Smooth muscle cell of the pulmonary artery (primary cell): ENCODE results near the gene HESX1. TPM values are rescaled to one million over a fixed set of nuclear protein-coding genes. Genes with fewer than 3 reads are reported as not detected.

Experiments
- total RNA-seq: library from RNA; depleted of rRNA; stranded (reverse); fragments of >200 nt; gene quantifications from 2 replicates; pipeline ENCODE4 v1.2.3, GENCODE V29; 2014

The HESX1 gene
- total RNA-seq: 0.17 TPM in 1 of 2 replicates, not detected in the other

GRCh38 chr3:57199895-57200297 is at the start of gene HESX1:
Gene HESX1, minus strand, starts transcription at chr3:57199978. Its CDS starts 60 bp downstream, at chr3:57199918.

GRCh38 chr3:57227204-57227929 is 27.6 kb upstream of the HESX1 start, which contains the start of gene APPL1:
Gene APPL1, plus strand, starts transcription at chr3:57227729. Its CDS starts 155 bp downstream, at chr3:57227884.

GRCh38 chr3:57164657-57165573 is 34.9 kb downstream of the HESX1 start, which contains the start of gene IL17RD:
Gene IL17RD, minus strand, starts transcription at chr3:57165353. Its CDS starts 67 bp downstream, at chr3:57165286.

Other genes starting within 250 kb of the HESX1 start
- gene SPATA12, start 139.3 kb downstream of the HESX1 start, total RNA-seq: 0.10 TPM in 1 of 2 replicates, not detected in the other
- gene IL17RD, start 34.6 kb downstream of the HESX1 start, total RNA-seq: 3.4 and 8.3 TPM in 2 replicates
- 49.1 and 57.5 TPM in 2 replicates for gene APPL1, start 27.8 kb upstream of the HESX1 start, total RNA-seq
- not detected in 2 replicates for gene ASB14, start 92.7 kb upstream of the HESX1 start, total RNA-seq